CD4-positive, alpha-beta T cell treated with Interleukin-15 for 1 hour (primary cell): ENCODE measurements around the gene VILL.

Experiments used
- DNase-seq: peaks from one replicate; pipeline ENCODE4 v3.0.0-alpha.2; 2020

VILL gene

GRCh38 chr3:38002291-38002876 lies 11.8 kb downstream of the VILL start:
- DNase-seq: peak; percentile 13

GRCh38 chr3:38002940-38003339 lies 12.4 kb downstream of the VILL start:
- no peak for DNase-seq

GRCh38 chr3:38003371-38003816 lies 12.8 kb downstream of the VILL start:
- DNase-seq: peak; percentile 40

GRCh38 chr3:38003817-38004414 lies 13.3 kb downstream of the VILL start:
- no peak for DNase-seq

- DNase-seq: peak; percentile 49
Measured at GRCh38 chr3:38004415-38005075, 14.0 kb downstream of the VILL start.

- no peak for DNase-seq
Measured at GRCh38 chr3:38005076-38006020, 14.8 kb downstream of the VILL start.

- DNase-seq: no peak
Measured at GRCh38 chr3:38006031-38006430, 15.4 kb downstream of the VILL start.

GRCh38 chr3:38006445-38006995 lies 15.9 kb downstream of the VILL start:
- DNase-seq: no peak

GRCh38 chr3:38007754-38008090 lies 17.1 kb downstream of the VILL start:
- DNase-seq: no peak

GRCh38 chr3:38008191-38008701 lies 17.7 kb downstream of the VILL start:
- DNase-seq: no peak

- DNase-seq: no peak
Measured at GRCh38 chr3:38008971-38009580, 18.5 kb downstream of the VILL start.

GRCh38 chr3:38009807-38010591 lies 19.4 kb downstream of the VILL start:
- DNase-seq: no peak

- no peak for DNase-seq
Measured at GRCh38 chr3:38011111-38011510, 20.5 kb downstream of the VILL start.

- no peak for DNase-seq
Measured at GRCh38 chr3:38015485-38015884, 24.9 kb downstream of the VILL start.

GRCh38 chr3:38015984-38016383 lies 25.4 kb downstream of the VILL start:
- no peak for DNase-seq

- no peak for DNase-seq
Measured at GRCh38 chr3:38016410-38016809, 25.8 kb downstream of the VILL start.

- DNase-seq: no peak
Measured at GRCh38 chr3:38016847-38017444, 26.4 kb downstream of the VILL start.

- DNase-seq: no peak
Measured at GRCh38 chr3:38017445-38018295, 27.1 kb downstream of the VILL start.

GRCh38 chr3:38018296-38019266 lies 28.0 kb downstream of the VILL start:
- no peak for DNase-seq
